Neural cell (in vitro differentiated cells): Measurements from ENCODE around the gene XIRP2. TPM values are rescaled to one million over a fixed set of nuclear protein-coding genes. Genes with fewer than 3 reads are reported as not detected.

ENCODE experiments used
- H2AFZ ChIP-seq: fragments of 200-600, 300-800 bp; sonication (generic), shearing (Covaris generic); 2 replicates; pipeline ENCODE4 v1.6.0; 2014; ENCODE audit warnings: low read depth, mild to moderate bottlenecking, antibody characterized with exemption, low read length, moderate library complexity
- H3F3A ChIP-seq: fragments of 200-600 bp; shearing (Covaris generic); 2 replicates; pipeline ENCODE4 v1.6.1; 2016; ENCODE audit warnings: mild to moderate bottlenecking, moderate library complexity, mixed read lengths, antibody characterized with exemption, low read length; ENCODE audit not compliant: insufficient read depth, poor library complexity, severe bottlenecking
- H3K27ac ChIP-seq: fragments of 200-600, 300-800 bp; sonication (generic), shearing (Covaris generic); 2 replicates; pipeline ENCODE4 v1.5.1; 2014; ENCODE audit warnings: mild to moderate bottlenecking, low read length, moderate library complexity
- H3K27me3 ChIP-seq: fragments of 300-800, 200-600 bp; sonication (generic), shearing (Covaris generic); 2 replicates; pipeline ENCODE4 v1.6.0; 2014; ENCODE audit warnings: mild to moderate bottlenecking, low read depth, low read length, moderate library complexity; ENCODE audit not compliant: insufficient read depth
- H3K36me3 ChIP-seq: fragments of 300-800, 200-600 bp; sonication (generic), shearing (Covaris generic); 2 replicates; pipeline ENCODE4 v1.5.1; 2014; ENCODE audit warnings: mild to moderate bottlenecking, antibody characterized with exemption, low read length, moderate library complexity; ENCODE audit not compliant: insufficient read depth
- H3K4me2 ChIP-seq: fragments of 300-800, 200-600 bp; sonication (generic), shearing (Covaris generic); 2 replicates; pipeline ENCODE4 v1.6.0; 2014; ENCODE audit warnings: mild to moderate bottlenecking, low read length
- H3K4me3 ChIP-seq: fragments of 300-800, 200-600 bp; sonication (generic), shearing (Covaris generic); 2 replicates; pipeline ENCODE4 v1.5.1; 2014; ENCODE audit warnings: mild to moderate bottlenecking, low read length, moderate library complexity
- H3K79me2 ChIP-seq: fragments of 200-600 bp; shearing (Covaris generic); replicated peaks from 2 replicates; pipeline ENCODE4 v1.6.0; 2014; ENCODE audit warnings: mild to moderate bottlenecking, low read length, moderate library complexity; ENCODE audit not compliant: insufficient read depth
- H3K9ac ChIP-seq: fragments of 300-800, 200-600 bp; sonication (generic), shearing (Covaris generic); 2 replicates; pipeline ENCODE4 v1.6.1; 2016; ENCODE audit warnings: mild to moderate bottlenecking, low read length, mixed read lengths
- H3K9me2 ChIP-seq: fragments of 200-600 bp; shearing (Covaris generic); 2 replicates; pipeline ENCODE4 v1.6.1; 2016; ENCODE audit warnings: mild to moderate bottlenecking, low read length, mixed read lengths; ENCODE audit not compliant: insufficient read depth
- H3K9me3 ChIP-seq: fragments of 200-600, 300-800 bp; sonication (generic), shearing (Covaris generic); 2 replicates; pipeline ENCODE4 v1.6.1; 2016; ENCODE audit warnings: mild to moderate bottlenecking, mixed run types, low read length, moderate library complexity, mixed read lengths
- H4K20me1 ChIP-seq: fragments of 200-600 bp; shearing (Covaris generic); 2 replicates; pipeline ENCODE4 v1.6.1; 2016; ENCODE audit warnings: mild to moderate bottlenecking, mixed run types; ENCODE audit not compliant: insufficient read depth
- CTCF ChIP-seq: fragments of 450-650 bp; IDR thresholded peaks from 2 replicates; pipeline ENCODE4 v1.5.1; 2014; ENCODE audit warnings: antibody characterized with exemption, mild to moderate bottlenecking, moderate library complexity; ENCODE audit not compliant: poor library complexity, severe bottlenecking
- EP300 ChIP-seq: fragments of 450-650 bp; conservative IDR thresholded peaks from 2 replicates; pipeline ENCODE4 v1.6.1; 2014; ENCODE audit warnings: antibody characterized with exemption, mild to moderate bottlenecking, moderate library complexity; ENCODE audit not compliant: poor library complexity, severe bottlenecking
- EZH2 ChIP-seq: fragments of 200-600, 300-800 bp; shearing (Covaris generic), sonication (generic); IDR thresholded peaks from 2 replicates; pipeline ENCODE4 v1.6.1; 2014; ENCODE audit warnings: antibody characterized with exemption, low read length, borderline replicate concordance, mild to moderate bottlenecking; ENCODE audit not compliant: insufficient read depth, poor library complexity, severe bottlenecking
- MXI1 ChIP-seq: fragments of 450-650 bp; conservative IDR thresholded peaks from 2 replicates; pipeline ENCODE4 v1.6.1; 2014; ENCODE audit warnings: antibody characterized with exemption, mild to moderate bottlenecking; ENCODE audit not compliant: poor library complexity, severe bottlenecking
- POLR2AphosphoS5 ChIP-seq: IDR thresholded peaks from 2 replicates; pipeline ENCODE4 v1.6.1; 2012
- RAD21 ChIP-seq: fragments of 450-650 bp; conservative IDR thresholded peaks from 2 replicates; pipeline ENCODE4 v1.6.1; 2014; ENCODE audit warnings: antibody characterized with exemption, mild to moderate bottlenecking, moderate library complexity
- REST ChIP-seq: IDR thresholded peaks from 2 replicates; pipeline ENCODE4 v1.6.1; 2012; ENCODE audit warnings: borderline replicate concordance
- SMC3 ChIP-seq: fragments of 450-650 bp; conservative IDR thresholded peaks from 2 replicates; pipeline ENCODE4 v1.6.1; 2014; ENCODE audit warnings: antibody characterized with exemption, mild to moderate bottlenecking, moderate library complexity; ENCODE audit not compliant: poor library complexity
- TAF1 ChIP-seq: IDR thresholded peaks from 2 replicates; pipeline ENCODE4 v1.6.1; 2012; ENCODE audit warnings: low read depth
- polyA plus RNA-seq: library from polyadenylated mRNA; depleted of rRNA; stranded (reverse); fragments of >200 nt; gene quantifications from 2 replicates; pipeline ENCODE4 v1.2.3, GENCODE V29; 2014

XIRP2 gene
- polyA plus RNA-seq, 1 donor from 2014 or later: not detected

- Histone ChIP-seq H3K79me2 (no peaks in the 10 kb centered on the region), H3K9me3 (no peaks in the 10 kb centered on the region), H3K9ac (no peak overlapping the region), H3F3A (no peaks in the 10 kb centered on the region), H3K4me2 (no peak overlapping the region), H4K20me1 (no peaks in the 10 kb centered on the region), H3K9me2 (no peaks in the 10 kb centered on the region), H3K27ac (no peak overlapping the region), H3K36me3 (no peaks in the 10 kb centered on the region), H3K4me3 (no peak overlapping the region), H3K27me3 (no peaks in the 10 kb centered on the region), H2AFZ (no peak overlapping the region)
- TF ChIP-seq CTCF (no peak), POLR2AphosphoS5 (no peak), EZH2 (no peak), EP300 (no peak), REST (no peak), SMC3 (no peak), MXI1 (no peak), TAF1 (no peak), RAD21 (no peak)
These were observed 303.3 kb downstream of the XIRP2 start for GRCh38 chr2:167191588-167191987.

GRCh38 chr2:167192833-167193232 is 304.6 kb downstream of the XIRP2 start:
- Histone ChIP-seq H3K4me3 (no peak overlapping the region), H3K27ac (no peak overlapping the region), H3F3A (no peaks in the 10 kb centered on the region), H4K20me1 (no peaks in the 10 kb centered on the region), H3K36me3 (no peaks in the 10 kb centered on the region), H3K27me3 (no peaks in the 10 kb centered on the region), H3K79me2 (no peaks in the 10 kb centered on the region), H3K9me3 (no peaks in the 10 kb centered on the region), H3K4me2 (no peak overlapping the region), H2AFZ (no peak overlapping the region), H3K9me2 (no peaks in the 10 kb centered on the region), H3K9ac (no peak overlapping the region)
- no peak for TF ChIP-seq TAF1
- TF ChIP-seq RAD21: no peak
- TF ChIP-seq MXI1: no peak
- TF ChIP-seq EZH2: no peak
- no peak for TF ChIP-seq EP300
- TF ChIP-seq CTCF: no peak
- TF ChIP-seq SMC3: no peak
- TF ChIP-seq POLR2AphosphoS5: no peak
- no peak for TF ChIP-seq REST
